ENCODE results near the gene CAPN12. TPM values are rescaled to one million over a fixed set of nuclear protein-coding genes. Genes with fewer than 3 reads are reported as not detected.
A peak's percentile ranks its signal among the peaks of the same experiment; 100 is the strongest.

CAPN12 gene
- total RNA-seq, 4 donors from 2014 or later, result 0.42 TPM; not detected in 3

- Histone ChIP-seq H3K27ac (peak overlapping the region; percentile 60 to 96 (median 82)), H3K4me1 (peaks cover 38 to 44% of the 10 kb centered on the region in 2 donors), H3K36me3 (peaks cover 0 to 70% of the 10 kb centered on the region in 2 donors), H3K4me3 (no peak overlapping the region), H3K27me3 (no peaks in the 10 kb centered on the region), H3K9me3 (no peaks in the 10 kb centered on the region)
- no peak for ATAC-seq
- intact Hi-C loops (cut with DNase I; ENCODE audit: low total_unique reads) (no loop called here), in situ Hi-C loops (cut with MboI; ENCODE audit: low sequenced_read_pairs in 4 of 4) (no loop called here)
- no peak for TF ChIP-seq CTCF (IDR thresholded peaks at IDR 0.05 in 4 of 5, conservative IDR thresholded peaks at IDR 0.05 in 1 of 5)
- TF ChIP-seq POLR2A (IDR thresholded peaks at IDR 0.05), result no peak
- DNase-seq, result no peak
Observed at GRCh38 chr19:38706792-38707511, 37.3 kb downstream of the CAPN12 start.

- peak overlapping the region; percentile 46 to 96 (median 82) for H3K27ac ChIP-seq
- H3K36me3 ChIP-seq, result peaks cover 0 to 77% of the 10 kb centered on the region in 2 donors
- H3K9me3 ChIP-seq, result no peaks in the 10 kb centered on the region
- no peaks in the 10 kb centered on the region for H3K27me3 ChIP-seq
- no peak overlapping the region for H3K4me3 ChIP-seq
- in situ Hi-C loops (cut with MboI; ENCODE audit: low sequenced_read_pairs in 4 of 4) (no loop called here), intact Hi-C loops (cut with DNase I; ENCODE audit: low total_unique reads) (no loop called here)
- peaks cover 23 to 35% of the 10 kb centered on the region in 2 donors for H3K4me1 ChIP-seq
- no peak for DNase-seq
- no peak for ATAC-seq
- TF ChIP-seq CTCF (IDR thresholded peaks at IDR 0.05 in 4 of 5, conservative IDR thresholded peaks at IDR 0.05 in 1 of 5) (no peak), POLR2A (IDR thresholded peaks at IDR 0.05) (no peak)
Observed at GRCh38 chr19:38705197-38706019, 38.9 kb downstream of the CAPN12 start.

GRCh38 chr19:38704488-38705026 lies 39.7 kb downstream of the CAPN12 start:
- Histone ChIP-seq H3K4me3 (no peak overlapping the region), H3K4me1 (peaks cover 19 to 27% of the 10 kb centered on the region in 2 donors), H3K9me3 (no peaks in the 10 kb centered on the region), H3K27me3 (no peaks in the 10 kb centered on the region), H3K27ac (peak overlapping the region in 2 of 4 donors; percentile 88 to 96), H3K36me3 (peaks cover 0 to 69% of the 10 kb centered on the region in 2 donors)
- DNase-seq (no peak), ATAC-seq (no peak)
- in situ Hi-C loops (cut with MboI; ENCODE audit: low sequenced_read_pairs in 4 of 4), result no loop called here
- intact Hi-C loops (cut with DNase I; ENCODE audit: low total_unique reads), result no loop called here
- no peak for TF ChIP-seq CTCF (IDR thresholded peaks at IDR 0.05 in 4 of 5, conservative IDR thresholded peaks at IDR 0.05 in 1 of 5)

GRCh38 chr19:38703509-38703908 lies 40.8 kb downstream of the CAPN12 start:
- TF ChIP-seq POLR2A (IDR thresholded peaks at IDR 0.05), result no peak
- TF ChIP-seq CTCF (IDR thresholded peaks at IDR 0.05 in 4 of 5, conservative IDR thresholded peaks at IDR 0.05 in 1 of 5), result no peak
- Histone ChIP-seq H3K36me3 (peaks cover 0 to 58% of the 10 kb centered on the region in 2 donors), H3K27ac (peak overlapping the region in 2 of 4 donors; percentile 34 to 96), H3K9me3 (no peaks in the 10 kb centered on the region), H3K4me1 (peaks cover 20 to 23% of the 10 kb centered on the region in 2 donors), H3K27me3 (no peaks in the 10 kb centered on the region), H3K4me3 (no peak overlapping the region)
- ATAC-seq (no peak), DNase-seq (no peak)
- in situ Hi-C loops (cut with MboI; ENCODE audit: low sequenced_read_pairs in 4 of 4) (no loop called here), intact Hi-C loops (cut with DNase I; ENCODE audit: low total_unique reads) (no loop called here)
